Measurements from ENCODE around the gene TMEM17. TPM values are rescaled to one million over a fixed set of nuclear protein-coding genes. Genes with fewer than 3 reads are reported as not detected.

The TMEM17 gene
- total and polyA plus RNA-seq, 9 donors, result 0.94 to 3.0 (median 2.3) TPM

- H3K27ac ChIP-seq, result no peak overlapping the region
- TF ChIP-seq POLR2A (IDR thresholded peaks at IDR 0.05), result no peak
- TF ChIP-seq, protein P1, sequence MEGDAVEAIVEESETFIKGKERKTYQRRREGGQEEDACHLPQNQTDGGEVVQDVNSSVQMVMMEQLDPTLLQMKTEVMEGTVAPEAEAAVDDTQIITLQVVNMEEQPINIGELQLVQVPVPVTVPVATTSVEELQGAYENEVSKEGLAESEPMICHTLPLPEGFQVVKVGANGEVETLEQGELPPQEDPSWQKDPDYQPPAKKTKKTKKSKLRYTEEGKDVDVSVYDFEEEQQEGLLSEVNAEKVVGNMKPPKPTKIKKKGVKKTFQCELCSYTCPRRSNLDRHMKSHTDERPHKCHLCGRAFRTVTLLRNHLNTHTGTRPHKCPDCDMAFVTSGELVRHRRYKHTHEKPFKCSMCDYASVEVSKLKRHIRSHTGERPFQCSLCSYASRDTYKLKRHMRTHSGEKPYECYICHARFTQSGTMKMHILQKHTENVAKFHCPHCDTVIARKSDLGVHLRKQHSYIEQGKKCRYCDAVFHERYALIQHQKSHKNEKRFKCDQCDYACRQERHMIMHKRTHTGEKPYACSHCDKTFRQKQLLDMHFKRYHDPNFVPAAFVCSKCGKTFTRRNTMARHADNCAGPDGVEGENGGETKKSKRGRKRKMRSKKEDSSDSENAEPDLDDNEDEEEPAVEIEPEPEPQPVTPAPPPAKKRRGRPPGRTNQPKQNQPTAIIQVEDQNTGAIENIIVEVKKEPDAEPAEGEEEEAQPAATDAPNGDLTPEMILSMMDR (IDR thresholded peaks at IDR 0.05), result no peak
- no peak for TF ChIP-seq EP300 (IDR thresholded peaks at IDR 0.05)
- H3K27me3 ChIP-seq, result no peaks in the 10 kb centered on the region
- H3K4me3 ChIP-seq, result no peak overlapping the region
- no peaks in the 10 kb centered on the region for H3K9me3 ChIP-seq
- intact Hi-C loops (cut with DNase I), result no loop called here
- H3K4me1 ChIP-seq (ENCODE audit: insufficient read depth), result peaks cover 4% of the 10 kb centered on the region
- DNase-seq, result no peak
- 83 to 90% (median 86%) methylated on average over 7 of the region's 7 CpGs for WGBS, 3 donors
- H3K36me3 ChIP-seq, result no peaks in the 10 kb centered on the region
Measured at GRCh38 chr2:62452701-62453454, 53.1 kb downstream of the TMEM17 start.

GRCh38 chr2:62450716-62451191, 55.2 kb downstream of the TMEM17 start:
- Histone ChIP-seq H3K27ac (no peak overlapping the region), H3K4me1 (ENCODE audit: insufficient read depth) (no peaks in the 10 kb centered on the region), H3K9me3 (no peaks in the 10 kb centered on the region), H3K36me3 (no peaks in the 10 kb centered on the region), H3K4me3 (no peak overlapping the region), H3K27me3 (no peaks in the 10 kb centered on the region)
- intact Hi-C loops (cut with DNase I), result no loop called here
- no peak for DNase-seq
- TF ChIP-seq EP300 (IDR thresholded peaks at IDR 0.05) (no peak), POLR2A (IDR thresholded peaks at IDR 0.05) (no peak)
- TF ChIP-seq, protein P1 (IDR thresholded peaks at IDR 0.05), result no peak
- WGBS, 3 donors, result 87 to 92% (median 90%) methylated on average over 9 of the region's 9 CpGs

Small RNA genes within 50 kb of the gene (small RNA-seq; reads per million reads assigned to genes)
- not detected for gene AC107083.1
- gene RN7SL18P, result not detected

Other genes starting within 250 kb of the TMEM17 start
- gene EHBP1, start 199.5 kb upstream of the TMEM17 start, total RNA-seq, result 100 to 1,000 TPM in 6 of 7 donors, 10 to 100 TPM in 1; 56.3 to 185 (median 138) TPM
- gene EHBP1, start 199.5 kb upstream of the TMEM17 start, polyA plus RNA-seq, result 10 to 100 TPM; 63.8 to 68.6 TPM

Measured in ovary (tissue), 9 donors.